Stimulated activated CD4-positive, alpha-beta T cell treated with anti-CD3 and anti-CD28 coated beads, Interleukin-12 subunit alpha, Interleukin-12 subunit beta, amount 100 ng/mL, for 24 hours (primary cell): Measurements from ENCODE around the gene DYSF.

Experiments used
- DNase-seq, 2 experiments: peaks; one replicate each; pipeline ENCODE4 v3.0.0-alpha.2; 2020; ENCODE audit warnings: low read depth in 2 of 2

Gene DYSF

GRCh38 chr2:71727562-71727961 lies 274.2 kb downstream of the DYSF start:
- DNase-seq: no peak

- no peak for DNase-seq
Measured at GRCh38 chr2:71728036-71728435, 274.7 kb downstream of the DYSF start.

- DNase-seq: no peak
Measured at GRCh38 chr2:71730785-71731383, 277.5 kb downstream of the DYSF start.

GRCh38 chr2:71734620-71735019 lies 281.3 kb downstream of the DYSF start:
- DNase-seq: no peak

GRCh38 chr2:71735676-71736075 lies 282.3 kb downstream of the DYSF start:
- DNase-seq: no peak
